Measurements from ENCODE around the gene CHCHD6.

CHCHD6 gene

DNA sequence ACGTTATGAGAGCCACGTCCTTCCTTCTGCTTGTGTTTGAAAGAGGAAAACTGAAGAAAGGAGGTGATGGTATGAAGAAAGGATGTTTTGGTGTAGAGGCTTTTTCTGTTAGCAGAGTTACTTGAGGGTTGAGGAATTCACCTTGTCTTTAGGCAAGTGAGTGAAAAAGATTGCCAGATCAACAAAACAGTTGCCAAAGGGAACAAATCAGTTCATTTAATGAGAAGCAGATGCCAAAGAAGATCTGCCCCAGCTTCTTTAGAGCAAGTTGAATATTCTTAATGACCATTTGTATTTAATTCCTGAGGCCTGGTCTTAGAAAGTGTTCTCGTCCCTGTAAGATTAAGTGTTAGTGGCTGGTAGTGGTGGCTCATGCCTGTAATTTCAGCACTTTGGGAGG, 2.6 kb downstream of the CHCHD6 start:
- DNase-seq: no peak

DNA sequence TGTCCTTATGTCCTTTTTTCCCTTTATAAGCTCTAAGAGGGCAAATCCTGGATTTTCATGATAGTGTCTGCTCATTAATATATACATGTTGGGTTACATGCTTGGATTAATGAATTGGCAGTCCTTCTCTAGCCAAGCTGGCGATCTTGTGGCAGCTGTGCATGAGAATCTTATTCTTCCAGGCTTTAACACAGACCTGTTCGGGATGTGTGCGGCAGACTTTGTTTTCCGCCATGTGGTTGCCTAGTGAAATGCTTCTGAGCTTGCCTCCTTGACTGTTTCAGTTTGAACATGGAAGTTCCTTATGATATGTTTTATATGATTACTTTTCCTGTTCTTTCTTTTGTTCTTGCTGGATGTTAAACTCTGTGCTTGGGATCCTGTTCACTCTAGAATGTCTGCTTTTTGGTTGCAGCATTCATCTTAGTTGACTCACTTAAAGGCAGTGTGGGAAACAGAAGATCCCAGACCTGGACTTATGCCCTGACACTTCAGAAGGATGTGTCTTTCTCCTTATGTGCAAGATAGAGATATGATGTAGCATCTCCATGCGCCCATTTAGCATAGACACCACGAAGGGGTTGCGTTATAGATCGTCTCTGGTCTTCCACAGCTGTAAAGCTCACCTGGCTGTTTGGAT, 7.2 kb downstream of the CHCHD6 start:
- DNase-seq: peak; percentile 52

DNA sequence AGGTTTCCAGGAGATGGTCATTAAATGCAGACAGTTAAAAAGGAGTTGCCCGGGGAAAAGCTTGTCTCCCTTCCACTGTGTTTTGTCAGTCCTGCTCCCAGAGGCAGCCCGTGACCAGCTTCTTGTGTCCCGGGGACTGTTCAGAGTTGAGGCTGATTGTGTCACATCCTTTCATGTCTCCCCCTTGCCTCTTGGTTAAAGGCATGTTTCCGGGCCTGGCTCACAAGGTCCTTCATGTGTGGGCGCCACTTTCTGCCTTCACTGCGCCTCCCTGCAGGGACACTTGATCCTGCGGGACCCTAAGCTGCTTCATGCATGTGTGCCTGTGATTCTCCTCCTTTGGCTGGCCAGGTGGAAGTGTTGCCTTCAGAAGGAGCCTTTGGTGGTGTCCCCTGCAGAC, 9.2 kb downstream of the CHCHD6 start:
- DNase-seq: no peak

DNA sequence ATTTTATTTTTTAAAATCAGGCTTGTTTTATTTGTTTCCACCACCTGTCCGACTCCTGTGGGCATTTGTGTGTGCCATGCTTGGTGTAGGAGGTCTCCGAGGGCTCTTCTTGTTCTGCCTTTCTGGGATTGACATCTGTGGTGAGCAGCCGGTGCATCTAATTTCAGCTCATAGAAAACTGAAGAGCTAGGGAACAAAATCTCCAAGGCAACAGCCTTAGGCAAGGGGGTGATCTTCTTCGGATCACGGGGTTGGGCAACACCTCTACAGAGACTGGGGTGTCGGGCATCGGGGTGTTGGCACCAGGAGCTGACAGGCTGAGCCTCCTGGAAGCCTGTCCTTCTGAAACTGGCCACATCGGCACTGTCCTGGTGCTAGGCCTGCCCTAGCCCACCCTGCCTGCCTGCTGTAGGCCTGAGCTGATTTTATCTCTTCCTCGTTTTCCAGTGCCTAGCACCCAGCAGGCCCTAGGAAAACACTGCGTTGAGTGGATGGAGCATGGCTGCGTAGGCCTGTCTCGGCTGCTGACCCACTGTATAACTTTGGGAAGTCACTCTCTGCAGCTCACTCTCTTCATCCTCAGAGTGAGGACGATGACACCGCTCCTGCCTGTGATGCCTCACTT, 10.3 kb downstream of the CHCHD6 start:
- DNase-seq: no peak

DNA sequence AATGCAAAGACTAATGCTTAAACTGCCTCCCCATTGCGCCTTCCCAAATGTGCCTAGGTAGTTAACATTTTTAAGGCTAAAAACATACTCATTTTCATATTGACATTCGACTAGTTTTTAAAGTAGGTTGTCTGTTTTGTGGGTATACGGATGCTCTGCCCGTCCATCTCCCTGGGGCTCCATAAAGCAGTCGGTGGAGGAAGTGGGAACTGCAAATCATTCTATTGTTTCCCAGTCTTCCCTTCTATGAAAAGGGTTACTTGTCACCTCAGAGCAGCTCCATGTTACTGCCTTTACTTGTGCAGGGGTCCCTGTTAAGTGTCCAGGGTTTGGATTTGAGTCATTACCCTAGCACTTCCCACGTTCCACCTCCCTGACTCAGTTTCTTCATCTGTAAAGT, 10.9 kb downstream of the CHCHD6 start:
- no peak for DNase-seq

DNA sequence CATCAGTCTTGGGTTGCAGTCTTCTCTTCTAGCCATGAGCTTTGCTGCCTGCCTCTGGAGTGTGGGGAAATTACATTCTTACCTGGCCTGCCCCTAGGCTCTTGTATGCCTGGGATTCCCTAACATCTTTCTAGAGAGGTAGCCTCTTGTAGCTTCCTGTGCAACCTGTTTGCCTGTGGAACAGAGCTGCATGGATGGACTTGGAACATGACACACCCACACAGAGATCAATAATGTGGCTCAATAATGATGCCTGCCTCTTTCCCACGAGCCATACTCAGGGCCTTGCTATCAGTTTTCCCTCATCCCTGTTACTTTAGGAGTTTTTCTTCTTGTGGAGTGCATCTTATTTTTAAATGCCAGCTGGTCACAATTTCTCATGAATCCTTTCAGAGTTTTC, 11.4 kb downstream of the CHCHD6 start:
- no peak for DNase-seq

DNA sequence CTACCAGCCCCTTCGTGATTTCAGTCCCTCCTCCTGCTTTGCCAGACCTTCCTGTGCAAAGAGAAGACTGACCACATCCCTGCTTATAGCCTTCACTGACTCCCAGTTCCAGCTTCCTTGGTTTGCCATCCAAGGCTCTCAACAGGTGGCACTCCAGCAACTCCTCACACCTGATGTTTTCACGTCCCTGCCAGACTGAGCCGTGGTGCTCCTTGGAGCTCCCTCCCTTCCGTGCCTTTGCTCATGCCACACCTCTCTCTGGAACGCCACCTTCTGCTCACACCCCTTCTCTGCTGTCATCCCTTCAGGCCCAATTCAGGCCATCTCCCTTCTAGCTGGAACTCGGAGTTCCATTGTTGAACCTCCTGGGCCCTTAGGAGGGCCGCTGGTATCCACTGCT, 12.0 kb downstream of the CHCHD6 start:
- no peak for DNase-seq

DNA sequence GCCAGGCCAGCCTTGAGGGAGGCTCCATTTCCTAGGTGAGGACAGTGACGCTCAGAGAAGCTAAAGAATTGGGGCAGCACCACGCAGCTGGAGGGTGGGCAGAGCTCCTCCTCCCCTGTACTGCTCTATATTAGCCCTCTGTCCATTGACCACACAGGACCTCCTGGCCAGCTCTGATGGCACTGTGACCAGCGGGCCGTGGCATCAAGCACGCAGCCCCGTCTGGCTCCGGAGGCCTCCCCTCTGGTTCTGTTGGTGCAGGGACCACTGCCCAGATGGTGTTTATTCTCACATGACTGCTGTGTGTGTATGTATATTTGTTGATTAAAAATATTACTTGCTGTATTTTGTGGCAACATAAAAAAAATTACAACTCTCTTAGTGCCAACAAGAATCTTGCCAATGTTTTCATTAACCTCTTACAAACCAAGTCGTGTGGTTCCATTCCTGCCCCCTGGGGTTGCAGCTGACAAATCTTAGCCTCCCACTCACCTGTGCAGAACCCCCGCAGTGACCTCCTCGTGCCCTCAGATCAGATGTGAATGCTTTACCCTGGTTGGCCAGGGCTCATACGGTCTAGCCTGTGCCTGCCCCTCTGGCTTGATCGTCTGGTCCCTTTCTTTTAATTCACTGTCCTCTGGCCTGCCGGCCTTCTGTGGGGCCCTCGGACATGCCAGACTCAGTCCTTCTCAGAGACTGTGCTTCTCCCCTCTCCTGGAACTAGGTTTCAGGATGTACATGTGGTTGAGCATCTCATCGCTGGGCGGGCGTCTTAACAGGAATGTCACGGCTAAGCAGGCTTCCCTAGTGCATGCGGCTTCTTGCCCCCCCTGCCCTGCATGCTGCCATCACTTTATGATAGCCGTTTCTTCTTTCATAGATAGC, 14.8 kb downstream of the CHCHD6 start:
- DNase-seq: no peak

DNA sequence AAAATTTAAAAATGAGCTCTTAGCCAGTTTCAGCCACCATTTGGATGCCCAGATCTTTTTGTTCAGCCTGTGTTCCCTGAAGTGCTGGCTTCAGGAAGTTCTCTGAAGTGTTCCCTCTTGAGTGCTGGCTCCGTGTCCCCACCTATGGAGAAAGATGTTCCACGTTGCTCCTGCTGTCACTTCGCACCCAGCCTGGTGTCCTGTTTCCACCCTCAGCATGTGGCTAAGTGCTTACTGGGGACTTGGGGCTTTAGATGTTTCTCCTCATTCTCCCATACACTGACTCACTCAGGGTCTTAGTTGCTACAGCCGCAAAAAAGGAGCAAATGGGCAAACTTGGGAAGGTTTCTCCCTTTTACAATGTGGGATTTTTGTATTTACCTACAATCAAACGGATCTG, 16.6 kb downstream of the CHCHD6 start:
- no peak for DNase-seq

DNA sequence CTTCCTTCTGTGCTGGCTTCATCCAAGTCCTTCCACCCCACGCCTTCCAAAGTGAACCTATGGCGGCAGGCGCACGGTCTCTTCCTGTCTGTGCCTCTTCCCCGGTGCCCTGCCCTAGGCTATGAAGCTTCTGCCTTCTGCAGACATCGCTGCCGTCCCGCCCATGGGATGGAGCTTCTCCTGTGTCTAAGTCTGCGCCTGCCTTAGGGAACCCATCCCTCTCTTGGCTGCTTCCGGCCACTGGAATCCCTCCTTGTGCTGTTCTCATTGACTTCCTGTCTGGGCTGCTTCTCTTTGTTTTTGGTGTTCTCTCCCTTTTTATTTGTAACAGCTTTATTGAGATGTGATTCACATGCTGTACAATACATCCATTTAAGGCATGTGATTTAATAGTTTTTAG, 17.2 kb downstream of the CHCHD6 start:
- DNase-seq: no peak

DNA sequence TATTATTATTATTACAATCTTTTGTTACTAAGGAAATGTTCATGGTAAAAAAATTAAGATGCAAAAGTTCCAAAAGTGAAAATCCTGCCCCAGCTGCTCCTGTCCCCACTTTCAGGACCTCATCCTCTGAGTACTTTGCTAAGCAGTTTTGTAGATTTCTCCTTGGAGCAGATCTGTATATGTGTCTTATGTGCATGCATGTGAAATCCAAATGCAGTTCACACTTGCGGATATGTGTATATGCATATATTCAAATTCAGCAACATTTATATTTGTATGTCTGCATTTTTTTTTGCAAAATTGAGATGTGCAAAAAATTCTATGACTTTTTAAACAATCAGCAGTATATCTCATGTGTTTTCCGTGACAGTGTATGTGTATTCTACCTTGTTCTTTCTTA, 19.2 kb downstream of the CHCHD6 start:
- DNase-seq: no peak

DNA sequence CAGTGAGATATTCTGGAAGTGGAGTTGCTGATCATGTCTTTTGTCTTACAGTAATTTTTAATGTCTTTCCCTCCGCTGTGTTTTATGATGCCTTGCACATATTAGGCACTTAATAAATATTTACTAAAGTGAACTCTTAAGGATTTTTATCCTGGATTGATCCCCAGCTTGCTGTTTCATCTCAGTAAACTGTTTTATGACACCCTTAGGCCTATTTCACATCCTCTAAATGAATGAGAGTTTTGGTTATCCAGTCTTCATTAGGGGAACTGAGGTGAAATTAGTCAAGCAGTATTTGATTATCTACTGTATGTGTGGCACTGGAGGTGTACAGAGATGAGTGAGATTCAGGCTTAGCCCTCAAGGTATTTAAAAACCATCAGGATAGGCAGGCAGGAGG, 19.8 kb downstream of the CHCHD6 start:
- DNase-seq: no peak

DNA sequence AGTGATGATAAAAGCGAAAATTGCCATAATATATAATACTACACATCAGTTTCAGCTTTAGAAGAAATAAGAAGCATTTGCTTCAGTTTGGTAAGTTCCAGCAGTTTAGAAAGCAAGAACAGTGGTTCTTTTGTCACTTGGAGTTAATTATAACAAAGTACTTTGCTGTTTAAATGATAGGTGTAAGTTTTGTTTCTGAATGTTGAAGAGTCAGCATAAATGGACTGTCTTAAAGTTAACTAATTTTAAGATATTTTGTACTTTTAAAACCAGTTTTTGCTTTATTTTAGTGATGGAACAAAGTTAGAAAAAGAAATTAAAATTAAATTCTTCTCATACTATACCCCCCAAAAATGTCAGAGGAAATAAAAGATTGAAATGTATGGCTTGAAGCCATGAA, 24.6 kb downstream of the CHCHD6 start:
- DNase-seq: no peak

DNA sequence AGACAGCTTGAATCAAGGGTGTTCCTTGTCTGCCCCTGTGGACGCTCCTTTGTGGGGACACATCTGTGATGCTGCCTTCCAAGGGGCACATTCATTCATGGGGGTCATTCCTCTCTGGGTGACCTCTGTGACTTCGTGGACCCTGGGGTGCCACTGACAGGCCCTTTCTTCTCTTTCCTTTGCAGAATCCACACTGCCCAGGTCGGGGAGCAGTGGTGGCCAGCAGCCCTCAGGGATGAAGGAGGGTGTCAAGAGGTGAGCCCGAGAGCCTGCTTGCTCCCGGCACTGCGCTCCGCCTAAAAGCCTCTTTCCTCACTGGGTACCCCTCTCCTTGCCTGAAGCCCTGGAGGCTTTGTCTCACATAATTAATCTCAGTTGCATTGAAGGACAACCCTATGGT, 26.3 kb downstream of the CHCHD6 start:
- DNase-seq: no peak

DNA sequence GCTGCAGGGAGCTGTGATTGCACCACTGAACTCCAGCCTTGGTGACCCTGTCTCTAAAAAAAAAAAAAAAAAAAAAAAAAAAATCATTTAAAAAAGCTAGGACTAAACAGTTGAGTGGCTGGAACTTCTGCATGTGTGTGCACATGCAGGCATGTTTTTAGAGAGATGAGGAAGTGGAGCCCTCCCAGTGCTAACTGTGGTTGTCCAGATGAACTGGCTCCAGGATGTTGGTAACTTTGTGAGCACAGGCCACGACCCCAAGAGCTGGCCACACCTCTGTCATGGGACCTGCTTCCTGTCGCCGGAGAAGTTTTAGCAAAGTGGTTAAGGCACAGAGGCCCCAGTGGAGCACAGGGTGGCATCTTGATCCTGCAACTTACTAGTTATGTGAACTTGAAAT, 27.0 kb downstream of the CHCHD6 start:
- DNase-seq: no peak

DNA sequence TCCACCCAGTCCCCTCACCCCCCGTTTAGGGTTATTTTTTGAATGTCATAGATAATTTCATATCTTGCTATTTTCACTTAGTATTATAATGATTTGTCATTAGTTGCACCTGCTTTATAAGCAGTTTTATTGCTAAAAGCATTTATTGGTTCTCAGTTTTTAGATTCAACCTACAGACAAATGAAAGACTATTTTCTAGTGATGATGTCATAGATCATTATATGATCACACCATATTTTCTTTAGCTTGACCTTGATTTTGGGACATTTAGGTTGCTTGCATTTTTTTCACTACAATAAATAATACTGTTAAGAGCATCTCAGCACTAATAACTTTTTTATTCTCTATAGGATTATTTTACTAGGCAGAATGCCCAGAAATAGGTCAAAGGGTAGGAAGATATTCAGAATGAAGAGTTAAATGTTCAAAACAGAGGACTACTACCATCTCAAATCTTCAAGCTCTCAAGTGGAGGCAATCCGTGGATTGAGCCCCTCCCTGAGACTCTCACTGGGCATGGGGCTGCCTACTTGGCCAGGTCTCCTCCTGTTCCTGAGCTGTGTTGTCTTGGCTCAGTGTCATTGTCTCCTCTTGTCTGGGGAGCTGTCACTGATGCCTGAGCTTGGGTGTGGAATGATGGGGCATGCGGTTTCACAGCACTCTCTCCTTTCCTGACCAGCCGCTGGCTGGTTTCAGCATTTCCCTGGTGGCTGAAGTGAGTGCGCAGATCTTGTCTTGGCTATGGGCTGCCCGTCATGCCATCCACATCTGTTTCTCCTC, 28.4 kb downstream of the CHCHD6 start:
- DNase-seq: no peak

DNA sequence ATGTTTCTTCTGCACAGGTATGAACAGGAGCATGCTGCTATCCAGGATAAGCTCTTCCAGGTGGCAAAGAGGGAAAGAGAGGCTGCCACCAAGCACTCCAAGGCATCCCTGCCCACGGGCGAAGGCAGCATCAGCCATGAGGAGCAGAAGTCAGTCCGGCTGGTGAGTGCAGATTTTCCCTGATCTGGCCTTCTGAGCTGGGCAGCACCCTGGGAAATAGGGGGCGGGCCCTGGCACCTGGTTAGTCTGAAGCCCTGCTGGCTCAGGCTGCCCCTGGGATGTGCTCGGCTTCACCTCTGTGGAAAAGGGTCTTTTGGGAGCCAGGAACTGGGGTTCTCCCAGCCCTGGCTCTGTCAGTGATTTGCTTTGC, 29.0 kb downstream of the CHCHD6 start:
- DNase-seq: no peak

DNA sequence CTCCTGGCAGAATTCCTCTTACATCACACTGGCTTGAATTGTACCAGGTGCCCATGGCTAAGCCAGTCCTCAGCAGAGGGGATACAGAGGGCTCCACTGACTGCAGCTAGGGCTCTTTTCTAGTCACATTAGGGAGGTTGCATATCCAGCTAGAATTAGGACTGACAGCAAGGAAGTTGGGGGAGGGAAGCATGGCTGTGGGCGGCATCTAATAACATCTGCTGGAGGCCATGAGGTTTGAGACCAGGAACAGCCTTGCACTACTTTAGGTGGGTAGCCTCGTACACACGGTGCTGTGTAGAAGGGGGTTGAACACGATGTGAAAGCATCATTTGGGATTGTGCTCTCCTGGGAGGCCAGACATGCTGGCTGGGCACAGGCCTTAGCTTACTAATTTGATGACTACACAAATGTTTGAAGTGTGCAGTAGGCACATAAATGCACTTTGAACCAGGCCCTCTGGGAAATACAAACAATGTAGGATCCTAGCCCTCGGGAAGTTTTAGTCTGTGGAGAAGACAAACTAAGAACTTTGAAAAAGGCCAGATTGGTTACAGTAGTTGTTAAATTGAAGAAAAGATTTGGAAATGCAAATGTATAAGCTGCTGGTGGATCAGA, 30.2 kb downstream of the CHCHD6 start:
- no peak for DNase-seq

DNA sequence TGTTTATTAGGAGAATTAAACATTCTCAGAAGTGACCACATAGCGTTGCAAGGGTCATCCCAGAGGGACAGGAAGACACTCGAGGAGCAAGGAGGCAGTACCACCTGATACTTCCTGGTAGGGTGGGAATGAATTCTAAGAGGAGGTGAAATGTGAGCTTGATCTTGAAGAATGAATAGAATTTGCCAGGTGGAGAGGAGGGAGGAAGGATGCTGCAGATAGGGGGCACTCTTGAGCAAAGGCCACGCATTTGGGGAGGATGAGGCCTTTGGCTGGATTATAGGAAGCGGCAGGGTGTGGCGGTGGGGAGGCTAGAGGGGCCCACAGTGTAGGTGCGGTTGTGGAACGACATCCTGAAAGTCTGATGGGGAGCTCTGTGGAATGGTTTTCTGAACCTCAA, 33.5 kb downstream of the CHCHD6 start:
- no peak for DNase-seq

DNA sequence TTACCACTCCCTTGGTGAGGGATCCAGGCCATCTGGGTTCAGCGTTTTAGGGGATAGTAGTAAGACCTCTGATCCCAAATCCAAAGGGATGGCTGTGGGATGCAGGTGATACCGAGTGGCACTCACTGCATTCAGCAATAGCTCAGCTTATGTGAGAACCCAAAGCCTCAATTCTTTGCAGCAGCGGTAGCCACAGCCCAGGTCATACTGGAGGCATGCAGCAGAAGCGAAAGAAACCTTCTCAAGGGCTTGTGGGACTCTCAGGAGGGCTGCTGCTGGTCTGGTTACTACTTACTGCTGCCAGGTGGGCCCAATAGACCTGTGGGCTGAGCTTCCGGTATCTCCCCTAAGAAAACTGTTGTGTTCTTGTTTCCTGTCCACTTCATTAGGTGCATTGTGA, 38.0 kb downstream of the CHCHD6 start:
- DNase-seq: no peak

DNA sequence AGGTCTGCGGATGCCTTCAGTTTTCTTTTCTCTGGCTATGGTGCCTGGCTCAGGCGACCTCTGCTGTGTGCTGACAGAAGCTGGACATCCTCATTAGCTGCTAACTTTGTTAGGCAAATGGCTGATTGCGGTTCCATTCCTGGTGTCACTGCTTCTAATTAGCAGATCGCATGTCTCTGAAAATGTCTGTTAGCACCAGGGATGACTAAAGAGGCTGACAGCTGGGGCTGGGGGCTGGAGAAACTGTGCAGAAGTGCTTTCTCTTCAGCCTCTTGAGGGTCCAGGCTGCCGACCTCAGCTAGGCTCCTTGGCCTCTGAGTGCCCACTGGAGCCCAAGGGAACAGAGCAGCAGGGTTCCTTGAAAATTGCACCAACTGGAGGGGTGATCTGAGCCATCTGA, 39.3 kb downstream of the CHCHD6 start:
- no peak for DNase-seq

DNA sequence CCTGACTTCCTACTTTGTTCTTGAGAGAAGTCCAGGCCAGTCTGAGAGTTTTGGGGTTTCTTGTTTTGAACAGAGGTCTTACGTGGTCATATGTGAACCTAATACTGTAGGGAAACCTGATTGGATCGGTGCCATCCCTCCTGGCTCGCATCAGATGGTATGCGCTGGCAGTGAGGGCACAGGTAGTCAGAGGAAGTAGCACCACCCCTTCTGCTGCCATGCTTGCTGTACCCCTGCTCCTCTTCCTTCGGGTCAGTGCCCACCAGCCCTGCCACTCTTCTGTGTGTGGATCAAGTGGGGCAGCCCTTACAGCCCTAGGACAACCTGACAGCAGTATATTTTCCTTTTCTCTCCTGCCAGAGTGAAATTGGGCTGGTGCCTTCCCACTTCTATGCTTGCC, 39.7 kb downstream of the CHCHD6 start:
- no peak for DNase-seq
